Parathyroid adenoma (tissue), 2 donors: Measurements from ENCODE around the gene SNCA.

Experiments
- H2AFZ ChIP-seq: fragments of 300-600 bp; sonication (generic); one replicate; pipeline ENCODE4 v1.7.0; 2017; ENCODE audit warnings: antibody characterized with exemption, mild to moderate bottlenecking
- H3K27ac ChIP-seq: fragments of 300-600 bp; sonication (generic); one replicate; pipeline ENCODE4 v1.7.0; 2017
- H3K27me3 ChIP-seq: fragments of 300-600 bp; sonication (generic); one replicate; pipeline ENCODE4 v1.7.0; 2017; ENCODE audit warnings: low read length; ENCODE audit not compliant: control insufficient read depth, insufficient read depth
- H3K36me3 ChIP-seq: fragments of 300-600 bp; sonication (generic); one replicate; pipeline ENCODE4 v1.7.0; 2017; ENCODE audit warnings: low read length; ENCODE audit not compliant: control insufficient read depth, insufficient read depth
- H3K4me1 ChIP-seq: fragments of 300-600 bp; sonication (generic); one replicate; pipeline ENCODE4 v1.7.0; 2017; ENCODE audit warnings: control low read depth
- H3K4me2 ChIP-seq: fragments of 300-600 bp; sonication (generic); one replicate; pipeline ENCODE4 v1.7.0; 2017; ENCODE audit warnings: low read length
- H3K4me3 ChIP-seq: fragments of 300-600 bp; sonication (generic); one replicate; pipeline ENCODE4 v1.7.0; 2017; ENCODE audit warnings: low read depth, low read length
- H3K79me2 ChIP-seq: fragments of 300-600 bp; sonication (generic); one replicate; pipeline ENCODE4 v1.7.0; 2017; ENCODE audit warnings: control low read depth
- H3K9ac ChIP-seq: fragments of 300-600 bp; sonication (generic); one replicate; pipeline ENCODE4 v1.7.0; 2017; ENCODE audit warnings: mild to moderate bottlenecking
- H3K9me3 ChIP-seq: fragments of 300-600 bp; sonication (generic); one replicate; pipeline ENCODE4 v1.7.0; 2017; ENCODE audit warnings: low read length; ENCODE audit not compliant: control insufficient read depth
- CTCF ChIP-seq: fragments of 300-600 bp; sonication (generic); IDR thresholded peaks from one replicate; pipeline ENCODE4 v1.7.0; 2017; ENCODE audit warnings: antibody characterized with exemption, mild to moderate bottlenecking
- donor health status: primary hyperparathyroidism.

SNCA gene

GRCh38 chr4:89723096-89723495 lies 113.9 kb downstream of the SNCA start:
- Histone ChIP-seq H3K36me3 (no peaks in the 10 kb centered on the region), H2AFZ (no peak overlapping the region), H3K27ac (no peak overlapping the region), H3K9me3 (no peaks in the 10 kb centered on the region), H3K4me2 (no peak overlapping the region), H3K79me2 (no peaks in the 10 kb centered on the region), H3K4me1 (no peaks in the 10 kb centered on the region), H3K27me3 (no peaks in the 10 kb centered on the region), H3K4me3 (no peak overlapping the region), H3K9ac (no peak overlapping the region)
- TF ChIP-seq CTCF: no peak

GRCh38 chr4:89722517-89722916 lies 114.4 kb downstream of the SNCA start:
- no peaks in the 10 kb centered on the region for H3K27me3 ChIP-seq
- H3K9me3 ChIP-seq: no peaks in the 10 kb centered on the region
- TF ChIP-seq CTCF: no peak
- H3K79me2 ChIP-seq: no peaks in the 10 kb centered on the region
- no peak overlapping the region for H2AFZ ChIP-seq
- H3K27ac ChIP-seq: no peak overlapping the region
- no peak overlapping the region for H3K9ac ChIP-seq
- no peaks in the 10 kb centered on the region for H3K36me3 ChIP-seq
- no peak overlapping the region for H3K4me3 ChIP-seq
- no peak overlapping the region for H3K4me2 ChIP-seq
- no peaks in the 10 kb centered on the region for H3K4me1 ChIP-seq

GRCh38 chr4:89720981-89721380 lies 116.0 kb downstream of the SNCA start:
- Histone ChIP-seq H3K36me3 (no peaks in the 10 kb centered on the region), H3K4me2 (no peak overlapping the region), H3K4me3 (no peak overlapping the region), H3K4me1 (no peaks in the 10 kb centered on the region), H3K27me3 (no peaks in the 10 kb centered on the region), H3K9me3 (no peaks in the 10 kb centered on the region), H3K79me2 (no peaks in the 10 kb centered on the region), H3K9ac (no peak overlapping the region), H2AFZ (no peak overlapping the region), H3K27ac (no peak overlapping the region)
- TF ChIP-seq CTCF: no peak

GRCh38 chr4:89719536-89720090 lies 117.3 kb downstream of the SNCA start:
- Histone ChIP-seq H3K9ac (no peak overlapping the region), H3K27ac (no peak overlapping the region), H3K36me3 (no peaks in the 10 kb centered on the region), H3K79me2 (no peaks in the 10 kb centered on the region), H3K27me3 (no peaks in the 10 kb centered on the region), H3K9me3 (no peaks in the 10 kb centered on the region), H2AFZ (no peak overlapping the region), H3K4me3 (no peak overlapping the region), H3K4me2 (no peak overlapping the region), H3K4me1 (no peaks in the 10 kb centered on the region)
- TF ChIP-seq CTCF: no peak

GRCh38 chr4:89716893-89717292 lies 120.1 kb downstream of the SNCA start:
- no peak for TF ChIP-seq CTCF
- Histone ChIP-seq H3K27ac (no peak overlapping the region), H3K27me3 (no peaks in the 10 kb centered on the region), H3K36me3 (no peaks in the 10 kb centered on the region), H3K4me2 (no peak overlapping the region), H3K9ac (no peak overlapping the region), H3K4me3 (no peak overlapping the region), H3K9me3 (no peaks in the 10 kb centered on the region), H2AFZ (no peak overlapping the region), H3K79me2 (no peaks in the 10 kb centered on the region), H3K4me1 (no peaks in the 10 kb centered on the region)
